Keratinocyte (primary cell): Measurements from ENCODE around the gene MEAF6.

Source experiments
- CTCF ChIP-seq, 3 experiments: IDR thresholded peaks in 1 of 3; conservative IDR thresholded peaks in 1 of 3; optimal IDR thresholded peaks in 1 of 3; 2 replicates in 2 of 3; 3 replicates in 1 of 3; pipeline versions ENCODE3 to v1.5.1; 2011; ENCODE audit warnings: low read length in 3 of 3, mild to moderate bottlenecking in 3 of 3, moderate library complexity in 2 of 3, control low read depth in 1 of 3, inconsistent platforms in 1 of 3; ENCODE audit not compliant: insufficient read depth in 2 of 3; ENCODE audit errors: extremely low read depth in 1 of 3
- EZH2 ChIP-seq: IDR thresholded peaks from one replicate; pipeline ENCODE4 v1.6.1; 2012; ENCODE audit warnings: inconsistent platforms, mild to moderate bottlenecking, low read length, moderate library complexity

GRCh38 chr1:37477946-37478345 lies 36.6 kb downstream of the MEAF6 start:
- TF ChIP-seq CTCF (optimal IDR thresholded peaks at IDR 0.05 in 1 of 3, IDR thresholded peaks at IDR 0.05 in 1 of 3, conservative IDR thresholded peaks at IDR 0.05 in 1 of 3; ENCODE audit: extremely low read depth in 1 of 3, insufficient read depth in 2 of 3, low read length in 3 of 3) (no peak), EZH2 (no peak)
